ENCODE data around the gene ADAP1.

DNA sequence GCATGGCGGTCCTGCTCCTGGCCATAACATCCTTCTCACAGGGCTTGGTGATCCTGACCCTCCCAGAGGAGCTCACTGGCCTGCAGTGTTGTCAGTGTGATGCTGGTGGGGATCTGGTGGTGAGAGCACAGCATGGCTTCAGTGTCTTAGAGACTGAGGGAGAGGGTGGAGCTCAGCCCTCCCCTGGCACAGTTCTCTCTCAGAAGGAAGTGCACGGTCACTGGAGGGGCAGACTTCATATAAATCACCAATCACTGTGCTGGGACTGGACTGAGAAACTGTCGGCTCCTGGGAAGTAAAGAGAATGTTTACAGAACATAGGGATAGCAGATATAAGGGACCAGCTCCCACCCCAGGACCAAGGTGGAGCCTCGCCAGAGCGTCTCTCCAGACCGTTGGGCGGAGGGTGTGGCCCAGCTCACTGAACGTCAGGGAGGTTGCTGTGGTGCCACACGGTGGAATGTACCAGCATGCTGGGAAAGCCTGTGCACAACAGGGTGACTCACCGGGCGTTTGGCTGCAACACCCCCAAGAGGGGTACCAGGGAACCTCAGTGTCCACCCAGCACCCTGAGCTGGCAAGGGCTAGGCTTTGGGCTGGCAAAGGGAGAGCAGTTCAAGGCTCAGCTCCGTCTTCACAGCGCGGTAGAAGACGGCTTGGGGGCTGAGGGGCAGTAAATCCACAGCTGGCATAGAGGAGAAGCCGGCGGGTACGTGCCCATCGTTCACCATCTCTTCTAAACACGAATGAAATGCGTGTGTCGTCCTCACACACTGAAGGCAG, 86.9 kb downstream of the ADAP1 start:
- TF ChIP-seq, protein P1, sequence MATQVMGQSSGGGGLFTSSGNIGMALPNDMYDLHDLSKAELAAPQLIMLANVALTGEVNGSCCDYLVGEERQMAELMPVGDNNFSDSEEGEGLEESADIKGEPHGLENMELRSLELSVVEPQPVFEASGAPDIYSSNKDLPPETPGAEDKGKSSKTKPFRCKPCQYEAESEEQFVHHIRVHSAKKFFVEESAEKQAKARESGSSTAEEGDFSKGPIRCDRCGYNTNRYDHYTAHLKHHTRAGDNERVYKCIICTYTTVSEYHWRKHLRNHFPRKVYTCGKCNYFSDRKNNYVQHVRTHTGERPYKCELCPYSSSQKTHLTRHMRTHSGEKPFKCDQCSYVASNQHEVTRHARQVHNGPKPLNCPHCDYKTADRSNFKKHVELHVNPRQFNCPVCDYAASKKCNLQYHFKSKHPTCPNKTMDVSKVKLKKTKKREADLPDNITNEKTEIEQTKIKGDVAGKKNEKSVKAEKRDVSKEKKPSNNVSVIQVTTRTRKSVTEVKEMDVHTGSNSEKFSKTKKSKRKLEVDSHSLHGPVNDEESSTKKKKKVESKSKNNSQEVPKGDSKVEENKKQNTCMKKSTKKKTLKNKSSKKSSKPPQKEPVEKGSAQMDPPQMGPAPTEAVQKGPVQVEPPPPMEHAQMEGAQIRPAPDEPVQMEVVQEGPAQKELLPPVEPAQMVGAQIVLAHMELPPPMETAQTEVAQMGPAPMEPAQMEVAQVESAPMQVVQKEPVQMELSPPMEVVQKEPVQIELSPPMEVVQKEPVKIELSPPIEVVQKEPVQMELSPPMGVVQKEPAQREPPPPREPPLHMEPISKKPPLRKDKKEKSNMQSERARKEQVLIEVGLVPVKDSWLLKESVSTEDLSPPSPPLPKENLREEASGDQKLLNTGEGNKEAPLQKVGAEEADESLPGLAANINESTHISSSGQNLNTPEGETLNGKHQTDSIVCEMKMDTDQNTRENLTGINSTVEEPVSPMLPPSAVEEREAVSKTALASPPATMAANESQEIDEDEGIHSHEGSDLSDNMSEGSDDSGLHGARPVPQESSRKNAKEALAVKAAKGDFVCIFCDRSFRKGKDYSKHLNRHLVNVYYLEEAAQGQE (IDR thresholded peaks at IDR 0.05; ENCODE audit: insufficient replicate concordance, low read depth): no peak
- TF ChIP-seq, protein P2, sequence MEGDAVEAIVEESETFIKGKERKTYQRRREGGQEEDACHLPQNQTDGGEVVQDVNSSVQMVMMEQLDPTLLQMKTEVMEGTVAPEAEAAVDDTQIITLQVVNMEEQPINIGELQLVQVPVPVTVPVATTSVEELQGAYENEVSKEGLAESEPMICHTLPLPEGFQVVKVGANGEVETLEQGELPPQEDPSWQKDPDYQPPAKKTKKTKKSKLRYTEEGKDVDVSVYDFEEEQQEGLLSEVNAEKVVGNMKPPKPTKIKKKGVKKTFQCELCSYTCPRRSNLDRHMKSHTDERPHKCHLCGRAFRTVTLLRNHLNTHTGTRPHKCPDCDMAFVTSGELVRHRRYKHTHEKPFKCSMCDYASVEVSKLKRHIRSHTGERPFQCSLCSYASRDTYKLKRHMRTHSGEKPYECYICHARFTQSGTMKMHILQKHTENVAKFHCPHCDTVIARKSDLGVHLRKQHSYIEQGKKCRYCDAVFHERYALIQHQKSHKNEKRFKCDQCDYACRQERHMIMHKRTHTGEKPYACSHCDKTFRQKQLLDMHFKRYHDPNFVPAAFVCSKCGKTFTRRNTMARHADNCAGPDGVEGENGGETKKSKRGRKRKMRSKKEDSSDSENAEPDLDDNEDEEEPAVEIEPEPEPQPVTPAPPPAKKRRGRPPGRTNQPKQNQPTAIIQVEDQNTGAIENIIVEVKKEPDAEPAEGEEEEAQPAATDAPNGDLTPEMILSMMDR (IDR thresholded peaks at IDR 0.05; ENCODE audit: insufficient read depth, low read length): no peak
- TF ChIP-seq POLR2AphosphoS5 (IDR thresholded peaks at IDR 0.05; ENCODE audit: low read depth): no peak
